Spleen (tissue), 11 donors: Measurements from ENCODE around the gene SLC22A3. TPM values are rescaled to one million over a fixed set of nuclear protein-coding genes. Genes with fewer than 3 reads are reported as not detected.
"Not testable (repeated sequence)": the region's sequence is repeated elsewhere in the genome, so short reads cannot be mapped to it uniquely, and the experiment has no call there.

ENCODE experiments used
- DNase-seq: peaks from one replicate; pipeline ENCODE4 v3.0.0-alpha.2; 2020
- H3K27ac ChIP-seq, 8 donors: fragments of 200-600 bp; sonication (generic) in 7 of 8; 1 replicate in 4 of 8; 2 replicates in 4 of 8; pipeline versions ENCODE4 v1.5.0 to v1.8.0; 2016 to 2021; ENCODE audit warnings: inconsistent platforms in 4 of 8, mild to moderate bottlenecking in 4 of 8, moderate library complexity in 1 of 8
- H3K27me3 ChIP-seq, 7 donors: fragments of 200-600 bp; sonication (generic) in 6 of 7; replicated peaks in 1 of 7; 1 replicate in 4 of 7; 2 replicates in 3 of 7; pipeline versions ENCODE4 v1.5.0 to v1.8.0; 2016 to 2021; ENCODE audit warnings: inconsistent platforms in 3 of 7, mild to moderate bottlenecking in 1 of 7
- H3K36me3 ChIP-seq, 6 donors: fragments of 200-600 bp; sonication (generic) in 5 of 6; 1 replicate in 4 of 6; 2 replicates in 2 of 6; pipeline versions ENCODE4 v1.5.0 to v1.8.0; 2016 to 2021; ENCODE audit warnings: inconsistent platforms in 2 of 6
- H3K4me1 ChIP-seq, 6 donors: fragments of 200-600 bp; sonication (generic) in 5 of 6; 1 replicate in 3 of 6; 2 replicates in 3 of 6; pipeline versions ENCODE4 v1.5.0 to v1.8.0; 2016 to 2021; ENCODE audit warnings: inconsistent platforms in 3 of 6
- H3K4me3 ChIP-seq, 8 donors: fragments of 200-600 bp; sonication (generic) in 7 of 8; 1 replicate in 4 of 8; 2 replicates in 4 of 8; pipeline versions ENCODE4 v1.5.0 to v1.8.0; 2016 to 2021; ENCODE audit warnings: inconsistent platforms in 4 of 8, mild to moderate bottlenecking in 4 of 8, moderate library complexity in 2 of 8
- H3K9me3 ChIP-seq, 8 donors: fragments of 200-600 bp; sonication (generic) in 7 of 8; 1 replicate in 4 of 8; 2 replicates in 4 of 8; pipeline versions ENCODE4 v1.5.0 to v1.8.0; 2016 to 2021; ENCODE audit warnings: inconsistent platforms in 4 of 8
- CTCF ChIP-seq, 11 experiments: fragments of 200-600 bp in 7 of 11; fragments of 450-650 bp in 4 of 11; sonication (generic) in 4 of 11; IDR thresholded peaks in 8 of 11; conservative IDR thresholded peaks in 3 of 11; 1 replicate in 7 of 11; 2 replicates in 4 of 11; pipeline versions ENCODE4 v1.4.0 to v1.8.0; 2016 to 2021; ENCODE audit warnings: antibody characterized with exemption in 11 of 11, inconsistent platforms in 4 of 11, mild to moderate bottlenecking in 1 of 11
- POLR2A ChIP-seq, 3 donors: fragments of 450-650 bp; IDR thresholded peaks; one replicate each; pipeline ENCODE4 v1.5.1; 2017; ENCODE audit warnings: antibody characterized with exemption in 3 of 3, mild to moderate bottlenecking in 1 of 3
- POLR2AphosphoS5 ChIP-seq, 3 donors: sonication (generic); formaldehyde crosslinking; IDR thresholded peaks; one replicate each; pipeline ENCODE4 v1.5.1; 2017; ENCODE audit warnings: antibody characterized with exemption in 3 of 3
- WGBS, 5 donors: extraction: QIAGEN DNeasy Blood & Tissue Kit in 3 of 5; methylation state at CpG; one replicate each; pipeline versions ENCODE4 v1.1.5 to v1.1.7; 2013 to 2018; 5-methylcytosine and 5-hydroxymethylcytosine counted together
- intact Hi-C: fragments of 100-400 bp; cut with DNase I; formaldehyde crosslinking; loops from one replicate; pipeline ENCODE4 v1.15.0; 2023; ENCODE audit warnings: low total_unique reads
- polyA plus RNA-seq, 3 donors: library from polyadenylated mRNA; stranded (reverse); fragments of 200-250 nt; gene quantifications; one replicate each; pipeline ENCODE4 v1.2.1, GENCODE V29; 2013
- total RNA-seq, 7 donors: library from RNA; depleted of rRNA in 3 of 7; stranded (reverse); fragments of >200 nt in 3 of 7; fragmentation: NEBNext Ultra II Directional in 4 of 7; extraction: Animal tissue kit (Norgen Biotek cat#: 25700) in 4 of 7; gene quantifications; one replicate each; pipeline versions ENCODE4 v1.1.0 to v1.2.1, GENCODE V29; 2016 to 2021
- donor health status: healthy with polysubstance abuse.
- donor health status: DM: no; HTN: no; CAD: no; lungs with moderate emphysema.
- donor health status: DM: no; HTN: no; CAD: no.
- donor health status: Bipolar disorder and iron deficiency.
- donor health status: healthy.
- donor health status: DM: no; HTN: no; CAD: no.
- donor health status: DM: yes; HTN: yes; CAD: no.

SLC22A3 gene
- total and polyA plus RNA-seq, 10 donors: 0.70 to 2.2 (median 1.7) TPM

GRCh38 chr6:160464744-160465143, 116.6 kb downstream of the SLC22A3 start:
- Histone ChIP-seq H3K9me3 (no peaks in the 10 kb centered on the region), H3K36me3 (no peaks in the 10 kb centered on the region), H3K4me1 (peaks cover 13 to 40% (median 37%) of the 10 kb centered on the region in 6 donors), H3K27me3 (no peaks in the 10 kb centered on the region), H3K4me3 (no peak overlapping the region), H3K27ac (no peak overlapping the region)
- DNase-seq: no peak
- intact Hi-C loops: no loop called here
- WGBS, 5 donors: 64 to 82% (median 76%) methylated on average over 2 to 3 of the region's 3 CpGs
- TF ChIP-seq CTCF (IDR thresholded peaks at IDR 0.05 in 8 of 11, conservative IDR thresholded peaks at IDR 0.05 in 3 of 11): no peak

- WGBS, 5 donors: 79 to 87% (median 82%) methylated on average over 14 of the region's 14 CpGs
- DNase-seq, H3K4me3 ChIP-seq, H3K27ac ChIP-seq, H3K9me3 ChIP-seq, H3K36me3 ChIP-seq, intact Hi-C loops, H3K27me3 ChIP-seq: not testable (repeated sequence)
- H3K4me1 ChIP-seq: peaks cover 0 to 15% (median 12%) of the 10 kb centered on the region in 6 donors
Observed at GRCh38 chr6:160467261-160467871, 119.2 kb downstream of the SLC22A3 start.

- TF ChIP-seq POLR2A (IDR thresholded peaks at IDR 0.05) (no peak), CTCF (IDR thresholded peaks at IDR 0.05 in 8 of 11, conservative IDR thresholded peaks at IDR 0.05 in 3 of 11) (no peak), POLR2AphosphoS5 (IDR thresholded peaks at IDR 0.05) (no peak)
- H3K4me3 ChIP-seq: no peak overlapping the region
- no peaks in the 10 kb centered on the region for H3K9me3 ChIP-seq
- intact Hi-C loops: no loop called here
- 37 to 96% (median 68%) methylated on average over 2 of the region's 2 CpGs for WGBS, 5 donors
- H3K27me3 ChIP-seq: no peaks in the 10 kb centered on the region
- H3K27ac ChIP-seq: no peak overlapping the region
- H3K36me3 ChIP-seq: no peaks in the 10 kb centered on the region
- no peaks in the 10 kb centered on the region for H3K4me1 ChIP-seq
- DNase-seq: no peak
Observed at GRCh38 chr6:160469153-160469552, 121.0 kb downstream of the SLC22A3 start.

GRCh38 chr6:160476056-160476455, 127.9 kb downstream of the SLC22A3 start:
- intact Hi-C loops, DNase-seq, H3K27me3 ChIP-seq, H3K4me3 ChIP-seq, H3K9me3 ChIP-seq, H3K4me1 ChIP-seq, H3K36me3 ChIP-seq, H3K27ac ChIP-seq: not testable (repeated sequence)
- 39 to 52% (median 47%) methylated on average over 4 of the region's 4 CpGs for WGBS, 5 donors

GRCh38 chr6:160477072-160477471, 128.9 kb downstream of the SLC22A3 start:
- H3K36me3 ChIP-seq: peaks cover 0 to 16% (median 6%) of the 10 kb centered on the region in 6 donors
- H3K4me3 ChIP-seq, H3K4me1 ChIP-seq, H3K27ac ChIP-seq, H3K27me3 ChIP-seq, DNase-seq, intact Hi-C loops: not testable (repeated sequence)
- 77 to 88% (median 83%) methylated on average over 4 of the region's 4 CpGs for WGBS, 5 donors
- peaks cover 0 to 17% (median 6%) of the 10 kb centered on the region in 8 donors for H3K9me3 ChIP-seq

GRCh38 chr6:160477901-160478300, 129.7 kb downstream of the SLC22A3 start:
- H3K4me3 ChIP-seq: no peak overlapping the region
- no peak overlapping the region for H3K27ac ChIP-seq
- H3K9me3 ChIP-seq: peaks cover 0 to 17% (median 6%) of the 10 kb centered on the region in 8 donors
- H3K27me3 ChIP-seq: no peaks in the 10 kb centered on the region
- H3K36me3 ChIP-seq: peaks cover 0 to 25% (median 10%) of the 10 kb centered on the region in 6 donors
- H3K4me1 ChIP-seq: no peaks in the 10 kb centered on the region
- no peak for DNase-seq
- WGBS, 5 donors: 79 to 90% (median 89%) methylated on average over 8 of the region's 8 CpGs
- intact Hi-C loops: no loop called here
- TF ChIP-seq POLR2A (IDR thresholded peaks at IDR 0.05) (no peak), POLR2AphosphoS5 (IDR thresholded peaks at IDR 0.05) (no peak), CTCF (IDR thresholded peaks at IDR 0.05 in 8 of 11, conservative IDR thresholded peaks at IDR 0.05 in 3 of 11) (no peak)
